Dedifferentiated amniotic fluid mesenchymal stem cell (primary cell): ENCODE data around the gene LPAR1.
A peak's percentile ranks its signal among the peaks of the same experiment; 100 is the strongest.

Experiments
- DNase-seq: peaks from one replicate; pipeline ENCODE4 v3.0.0-alpha.2; 2016; ENCODE audit errors: extremely low spot score

LPAR1 gene

DNA sequence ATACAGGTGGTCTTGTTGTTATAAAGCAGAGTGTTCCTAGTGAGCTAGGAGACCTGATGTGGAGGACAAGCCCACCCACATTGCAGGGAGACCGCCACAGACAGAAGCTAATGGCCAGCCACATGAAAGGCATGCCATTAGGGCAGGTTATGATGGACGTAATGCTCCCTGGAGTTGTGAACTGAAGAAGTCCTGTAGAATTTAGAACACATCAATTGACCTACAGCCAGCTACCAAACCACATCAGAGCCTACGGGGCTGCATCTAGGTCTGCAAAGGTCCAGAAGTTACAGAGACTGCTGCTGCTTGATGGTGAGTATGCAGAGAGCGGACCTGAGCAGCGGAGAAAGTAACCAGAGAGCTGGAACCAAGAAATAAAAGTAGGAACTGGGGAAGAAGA lies 116.6 kb downstream of the LPAR1 start:
- no peak for DNase-seq

DNA sequence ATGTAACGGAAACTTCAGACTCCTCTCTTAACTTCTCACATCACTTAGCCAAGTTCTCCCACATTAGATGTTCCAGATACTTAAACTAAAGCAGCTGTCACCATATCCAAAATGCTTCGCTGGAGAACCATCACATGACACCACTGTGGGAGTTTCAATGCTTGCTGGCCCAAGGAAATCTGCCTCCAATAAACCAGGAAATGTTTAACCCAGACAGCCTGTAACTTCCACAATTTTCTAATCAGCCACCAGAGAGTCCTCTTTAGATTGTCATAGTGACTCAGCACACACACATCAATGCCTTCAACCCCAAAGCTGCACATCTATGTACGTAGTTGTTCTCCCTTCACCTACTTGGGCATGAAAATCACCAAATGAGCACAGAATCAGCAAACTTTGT lies 118.7 kb downstream of the LPAR1 start:
- peak; percentile 68 for DNase-seq

DNA sequence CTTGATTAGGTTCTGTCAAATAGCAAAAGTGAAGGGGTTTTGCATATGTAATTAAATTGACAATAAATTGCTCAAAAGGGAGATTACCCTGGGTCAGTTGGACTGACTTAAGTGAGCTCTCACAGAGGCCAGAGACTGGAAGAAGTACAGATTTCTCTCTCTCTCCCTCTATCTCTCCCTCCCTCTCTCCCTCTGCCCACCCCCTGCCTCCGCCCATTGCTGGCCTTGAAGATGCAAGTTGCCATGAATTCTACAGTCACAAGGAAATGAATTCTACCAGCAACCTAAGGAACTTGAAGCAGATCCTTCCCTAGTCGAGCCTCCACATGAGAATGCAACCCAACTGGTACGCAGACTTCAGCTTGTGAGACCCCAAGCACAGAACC lies 119.2 kb downstream of the LPAR1 start:
- no peak for DNase-seq

GRCh38 chr9:110918316-110919049 lies 119.8 kb downstream of the LPAR1 start:
- DNase-seq, result peak; percentile 76

DNA sequence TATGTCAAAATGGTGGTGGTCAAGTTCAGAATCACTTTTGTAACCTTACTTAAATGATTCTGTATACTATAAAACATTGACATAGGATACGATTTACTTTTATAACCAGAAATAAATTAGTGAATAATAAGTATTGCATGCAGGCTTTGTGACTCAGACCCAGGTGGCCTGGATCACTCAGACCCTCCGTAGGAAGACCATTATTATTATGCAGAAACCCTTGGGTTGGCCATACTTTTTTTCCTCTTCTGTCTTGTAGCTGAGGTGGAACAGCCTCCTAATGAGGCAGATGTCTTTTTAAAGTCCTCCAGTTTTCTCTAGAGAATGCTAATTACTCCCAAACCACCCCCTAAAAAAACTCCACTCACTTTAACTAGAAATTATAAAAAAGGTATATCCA lies 121.9 kb downstream of the LPAR1 start:
- DNase-seq, result no peak

DNA sequence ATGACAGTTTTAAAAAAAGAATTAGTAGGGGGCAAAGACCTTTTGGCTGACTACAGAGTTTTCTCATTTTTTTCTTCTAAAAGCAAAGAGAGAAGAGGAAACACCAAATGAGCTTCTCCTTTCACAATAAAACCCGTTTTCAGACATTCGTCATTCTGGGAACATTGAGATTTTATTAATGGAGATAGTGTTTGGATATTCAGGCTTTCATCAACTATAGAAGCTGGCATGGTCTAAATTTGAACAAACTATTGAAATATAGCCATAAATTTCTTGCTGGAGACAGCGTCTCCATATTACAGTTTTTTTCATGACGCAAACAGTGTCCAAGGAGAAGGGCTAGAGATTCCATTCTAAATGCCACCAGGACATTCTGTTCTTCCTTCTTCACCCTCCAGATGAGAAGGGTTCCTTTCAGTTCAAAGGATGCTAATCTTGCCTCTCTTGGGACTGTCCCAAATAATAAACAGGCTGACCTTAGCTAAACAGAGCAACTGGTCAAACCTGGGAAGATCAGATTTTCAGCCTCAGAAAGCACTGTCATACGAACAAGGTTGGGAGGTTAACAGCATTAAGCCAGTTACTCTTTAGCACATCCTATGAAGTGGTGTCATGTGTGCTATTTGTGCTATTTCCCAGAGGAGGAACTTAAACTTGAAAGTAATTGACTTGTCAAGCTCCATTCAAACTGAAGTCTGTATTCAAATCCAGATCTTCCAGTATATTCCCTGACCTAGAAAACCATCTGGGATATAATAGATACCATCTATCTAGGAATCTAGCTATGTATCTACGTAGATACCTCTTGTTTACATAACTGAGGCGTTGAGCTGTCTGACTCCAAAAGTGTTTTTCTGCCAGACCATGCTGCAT lies 125.6 kb downstream of the LPAR1 start:
- DNase-seq, result no peak

- peak; percentile 90 for DNase-seq
These were observed 126.4 kb downstream of the LPAR1 start for GRCh38 chr9:110911659-110912418.

GRCh38 chr9:110908894-110909293 lies 129.4 kb downstream of the LPAR1 start:
- no peak for DNase-seq

- no peak for DNase-seq
These were observed 137.4 kb downstream of the LPAR1 start for GRCh38 chr9:110900917-110901316.

DNA sequence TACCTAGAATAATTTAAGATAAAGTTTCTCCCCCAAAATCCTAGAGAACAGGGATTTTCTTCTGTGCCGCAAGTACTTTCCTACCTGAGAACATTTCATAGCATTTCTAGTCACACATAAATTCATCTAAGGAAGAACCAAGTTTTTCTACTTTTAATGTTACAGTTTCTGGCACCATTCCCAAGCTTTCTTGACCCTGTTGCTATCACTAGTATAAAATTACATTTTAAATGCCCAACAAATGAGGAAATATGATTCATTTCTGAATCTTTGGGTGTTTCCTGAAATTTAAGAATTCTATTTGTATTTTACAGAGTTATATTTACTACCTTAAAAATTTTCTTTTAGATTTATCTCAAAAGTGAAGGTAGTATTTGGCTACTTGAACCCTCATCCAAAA lies 137.8 kb downstream of the LPAR1 start:
- peak; percentile 48 for DNase-seq

GRCh38 chr9:110898866-110899265 lies 139.4 kb downstream of the LPAR1 start:
- no peak for DNase-seq

- no peak for DNase-seq
These were observed 139.9 kb downstream of the LPAR1 start for GRCh38 chr9:110898358-110898757.

DNA sequence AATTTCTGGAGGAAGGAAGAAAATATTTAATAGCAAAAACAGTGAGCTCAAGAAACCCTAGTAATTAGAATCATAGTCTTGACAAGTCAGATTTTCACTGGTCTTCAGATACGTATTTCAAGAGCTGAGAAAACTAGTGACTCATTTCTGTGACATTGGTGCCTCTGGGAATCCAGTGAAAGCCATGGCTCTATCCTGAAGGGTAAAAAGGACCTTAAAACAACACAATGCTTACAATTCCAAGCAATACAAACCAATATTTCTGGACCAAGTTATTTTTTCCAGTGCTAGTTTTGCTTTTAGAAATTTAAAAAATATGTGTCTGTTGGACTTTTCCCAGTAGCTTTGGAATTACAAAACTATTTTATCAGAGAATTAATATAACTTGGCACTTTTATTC lies 140.3 kb downstream of the LPAR1 start:
- DNase-seq, result no peak

DNA sequence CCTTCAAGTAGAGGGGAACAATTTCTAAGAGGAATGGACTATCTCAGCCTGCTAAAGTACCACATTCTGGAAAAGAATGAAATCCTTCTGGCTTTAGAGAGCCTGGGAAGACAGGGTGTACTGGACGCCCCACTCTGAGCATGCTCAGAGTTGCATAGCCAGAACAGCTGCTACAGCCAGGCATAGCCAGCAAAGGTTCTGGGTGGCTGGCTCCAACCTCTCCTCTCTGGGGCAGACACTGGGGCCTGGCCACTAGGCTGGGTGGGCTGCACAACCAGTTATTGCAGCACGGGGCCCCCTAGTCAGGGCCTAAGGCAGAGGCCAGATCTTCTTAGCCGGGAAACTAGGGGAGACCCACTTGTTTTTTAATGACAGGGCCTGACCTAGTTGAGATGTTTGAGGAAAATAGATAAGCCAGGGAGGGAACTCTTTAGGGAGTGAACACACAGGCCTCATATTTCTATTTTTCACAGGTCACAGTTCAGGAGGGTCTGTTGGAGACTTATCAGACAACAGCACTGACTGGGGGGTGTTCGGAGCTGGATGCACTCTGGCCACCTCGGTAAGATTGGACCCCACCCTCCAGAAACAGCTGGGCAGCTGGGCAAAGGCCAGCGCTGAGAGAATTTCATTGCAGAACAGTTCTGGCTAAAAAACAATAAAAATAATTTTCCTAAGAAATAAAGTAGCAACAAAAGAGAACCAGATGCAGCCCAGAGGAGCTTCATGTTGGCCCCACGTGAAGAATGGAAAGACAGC lies 142.9 kb downstream of the LPAR1 start:
- no peak for DNase-seq

GRCh38 chr9:110894731-110895130 lies 143.5 kb downstream of the LPAR1 start:
- DNase-seq, result no peak

- no peak for DNase-seq
These were observed 145.6 kb downstream of the LPAR1 start for GRCh38 chr9:110892689-110893088.

DNA sequence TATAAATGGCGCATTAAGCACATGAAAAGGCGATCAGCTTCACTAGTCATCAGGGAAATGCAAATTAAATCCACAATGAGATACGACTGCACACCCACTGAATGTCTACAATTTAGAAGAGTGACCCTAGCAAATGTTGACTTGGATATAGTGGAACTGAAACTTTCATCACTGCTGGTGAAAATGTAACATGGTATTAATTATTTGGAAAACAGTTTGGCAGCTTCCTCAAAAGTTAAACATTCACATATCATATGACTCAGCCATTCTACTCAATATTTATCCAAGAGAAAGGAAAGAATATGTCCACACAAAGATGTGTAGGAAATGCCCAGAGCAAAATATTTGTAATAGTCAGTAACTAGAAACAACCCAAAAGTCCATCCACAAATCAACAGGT lies 146.5 kb downstream of the LPAR1 start:
- DNase-seq, result peak; percentile 46

GRCh38 chr9:110890416-110890815 lies 147.9 kb downstream of the LPAR1 start:
- no peak for DNase-seq

DNA sequence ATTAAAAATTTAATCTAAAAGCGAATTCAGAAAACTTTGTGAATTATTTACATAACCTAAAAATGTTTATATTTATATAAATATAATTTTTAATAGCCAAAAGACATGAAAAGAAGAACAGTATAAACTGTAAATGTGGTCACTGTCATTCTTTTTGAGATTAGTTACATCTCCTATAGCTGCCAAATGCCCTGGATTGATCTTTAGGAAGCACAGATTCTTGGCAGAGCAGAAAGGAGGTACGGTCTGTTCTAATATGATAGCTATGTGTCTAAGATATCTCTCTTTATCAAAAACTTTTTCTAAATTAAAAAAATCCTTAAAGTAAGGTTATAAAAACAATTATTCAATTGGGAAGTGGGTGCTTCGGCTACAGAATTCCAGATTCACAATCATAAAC lies 151.0 kb downstream of the LPAR1 start:
- DNase-seq, result no peak

- peak; percentile 54 for DNase-seq
These were observed 151.4 kb downstream of the LPAR1 start for GRCh38 chr9:110886832-110887231.

DNA sequence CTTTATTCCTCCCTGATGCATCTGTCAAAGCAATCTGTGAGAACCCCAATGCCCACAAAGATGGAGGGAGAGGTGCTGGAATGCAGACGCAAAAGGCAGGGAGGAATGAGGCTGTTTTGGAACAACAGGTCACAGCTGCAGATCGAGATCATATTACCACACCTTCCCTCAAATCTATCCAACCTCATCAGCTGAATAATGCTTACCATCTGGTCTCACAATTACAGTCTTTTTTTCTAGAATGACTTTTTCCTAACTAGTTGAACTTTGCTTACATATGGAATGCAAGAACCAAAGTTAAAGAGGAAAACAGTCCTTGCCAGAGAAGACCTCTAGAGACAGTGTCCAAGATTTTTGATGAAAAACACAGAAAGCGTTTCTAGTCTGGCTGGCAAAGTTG lies 158.1 kb downstream of the LPAR1 start:
- DNase-seq, result peak; percentile 50

- DNase-seq, result no peak
These were observed 160.9 kb downstream of the LPAR1 start for GRCh38 chr9:110877374-110877773.
